HG02938 (cell line): ENCODE results near the gene TRAPPC6A.

ENCODE experiments used
- ATAC-seq: cut with Tn5 transposase; IDR thresholded peaks from one replicate; pipeline ENCODE4 v1.9.1; 2021; ENCODE audit warnings: mild to moderate bottlenecking, moderate library complexity; ENCODE audit not compliant: unreplicated experiment

TRAPPC6A gene

GRCh38 chr19:45163751-45164460 lies 14.1 kb downstream of the TRAPPC6A start:
- ATAC-seq: no peak

GRCh38 chr19:45163156-45163555 lies 14.9 kb downstream of the TRAPPC6A start:
- no peak for ATAC-seq

- ATAC-seq: no peak
Observed at GRCh38 chr19:45162608-45163143, 15.4 kb downstream of the TRAPPC6A start.

- no peak for ATAC-seq
Observed at GRCh38 chr19:45161738-45162607, 16.1 kb downstream of the TRAPPC6A start.

- no peak for ATAC-seq
Observed at GRCh38 chr19:45160870-45161737, 16.9 kb downstream of the TRAPPC6A start, which contains the start of gene NKPD1. TSS of gene NKPD1 (minus strand) at chr19:45160982. CDS start at chr19:45160150, 832 bp downstream.

- no peak for ATAC-seq
Observed at GRCh38 chr19:45159971-45160324, 18.1 kb downstream of the TRAPPC6A start.

- ATAC-seq: no peak
Observed at GRCh38 chr19:45159210-45159970, 18.6 kb downstream of the TRAPPC6A start.

- no peak for ATAC-seq
Observed at GRCh38 chr19:45158503-45159209, 19.4 kb downstream of the TRAPPC6A start.

- no peak for ATAC-seq
Observed at GRCh38 chr19:45156751-45157150, 21.3 kb downstream of the TRAPPC6A start.

- ATAC-seq: no peak
Observed at GRCh38 chr19:45156011-45156630, 21.9 kb downstream of the TRAPPC6A start.

- ATAC-seq: no peak
Observed at GRCh38 chr19:45154064-45154827, 23.8 kb downstream of the TRAPPC6A start.

GRCh38 chr19:45153339-45154063 lies 24.5 kb downstream of the TRAPPC6A start:
- ATAC-seq: no peak

- ATAC-seq: no peak
Observed at GRCh38 chr19:45152504-45153338, 25.3 kb downstream of the TRAPPC6A start.

- ATAC-seq: no peak
Observed at GRCh38 chr19:45151821-45152503, 26.1 kb downstream of the TRAPPC6A start.

GRCh38 chr19:45151320-45151719 lies 26.7 kb downstream of the TRAPPC6A start:
- ATAC-seq: no peak

GRCh38 chr19:45150751-45151281 lies 27.2 kb downstream of the TRAPPC6A start:
- ATAC-seq: no peak
